SK-N-MC (cell line): Measurements from ENCODE around the gene TIMP3.

Experiments used
- EZH2 ChIP-seq: fragments of 200-600 bp; sonication (generic); IDR thresholded peaks from one replicate; pipeline ENCODE4 v1.6.1; 2017; ENCODE audit warnings: antibody characterized with exemption
- FOXP2 ChIP-seq: optimal IDR thresholded peaks from 2 replicates; pipeline ENCODE3; 2011; ENCODE audit warnings: mild to moderate bottlenecking, moderate library complexity; ENCODE audit not compliant: insufficient read depth; ENCODE audit errors: extremely low read length, control extremely low read depth
- POLR2AphosphoS5 ChIP-seq: IDR thresholded peaks from 2 replicates; pipeline ENCODE4 v1.6.1; 2012; ENCODE audit warnings: mild to moderate bottlenecking, low read depth, low read length, borderline replicate concordance

- TF ChIP-seq POLR2AphosphoS5 (no peak), EZH2 (no peak), FOXP2 (no peak)
Observed at GRCh38 chr22:32765132-32765618, 36.3 kb upstream of the TIMP3 start.
